ENCODE measurements around the gene AMPD3.

GRCh38 chr11:10493041-10493663 lies 38.1 kb downstream of the AMPD3 start:
- TF ChIP-seq POLR2AphosphoS5 (IDR thresholded peaks at IDR 0.05) (no peak), CTCF (IDR thresholded peaks at IDR 0.05; ENCODE audit: poor library complexity, severe bottlenecking) (no peak), SMC3 (conservative IDR thresholded peaks at IDR 0.05; ENCODE audit: poor library complexity) (no peak), TAF1 (IDR thresholded peaks at IDR 0.05; ENCODE audit: low read depth) (no peak), RAD21 (conservative IDR thresholded peaks at IDR 0.05) (no peak)

Data from neural cell (in vitro differentiated cells).